Cardiac muscle cell (in vitro differentiated cells and primary cell): ENCODE data around the gene MRPL21. TPM values are rescaled to one million over a fixed set of nuclear protein-coding genes. Genes with fewer than 3 reads are reported as not detected.

Source experiments
- DNase-seq, 2 donors: peaks; one replicate each; pipeline versions ENCODE4 v3.0.0 to v3.0.0-alpha.2; 2010 to 2017; ENCODE audit warnings: low read depth in 1 of 2, low spot score in 1 of 2
- H3K27ac ChIP-seq: fragments of 200-600 bp; sonication (generic); 2 replicates; pipeline ENCODE4 v1.5.1; 2016
- H3K27me3 ChIP-seq: fragments of 200-600 bp; sonication (generic); 2 replicates; pipeline ENCODE4 v1.6.0; 2016; ENCODE audit warnings: control low read depth
- H3K36me3 ChIP-seq: fragments of 200-600 bp; sonication (generic); 2 replicates; pipeline ENCODE4 v1.5.1; 2016; ENCODE audit warnings: control low read depth
- H3K4me1 ChIP-seq: fragments of 200-600 bp; sonication (generic); 2 replicates; pipeline ENCODE4 v1.8.1; 2017; ENCODE audit warnings: low read depth, mild to moderate bottlenecking, mixed run types
- H3K4me3 ChIP-seq: fragments of 200-600 bp; sonication (generic); 2 replicates; pipeline ENCODE4 v1.5.1; 2016; ENCODE audit warnings: mild to moderate bottlenecking
- H3K9me3 ChIP-seq: fragments of 200-600 bp; sonication (generic); 2 replicates; pipeline ENCODE4 v1.5.1; 2017; ENCODE audit warnings: low read depth, mild to moderate bottlenecking, control low read depth
- CTCF ChIP-seq: IDR thresholded peaks from 2 replicates; pipeline ENCODE4 v1.5.1; 2012; ENCODE audit warnings: low read depth, mild to moderate bottlenecking, low read length
- polyA plus RNA-seq: library from polyadenylated mRNA; unstranded; fragments of >200 nt; fragmentation: Nextera tagmentation; extraction: Ambion mirVana; gene quantifications from 2 replicates; pipeline ENCODE4 v1.2.1, GENCODE V29; 2016
- total RNA-seq: library from RNA; depleted of rRNA; stranded (reverse); fragments of >200 nt; gene quantifications from 2 replicates; pipeline ENCODE4 v1.2.3, GENCODE V29; 2016

The MRPL21 gene
- total and polyA plus RNA-seq, 2 experiments from 2014 or later: 75.9 to 220 TPM

GRCh38 chr11:68930991-68931855, 27.6 kb upstream of the MRPL21 start:
- Histone ChIP-seq H3K4me1 (no peaks in the 10 kb centered on the region), H3K9me3 (no peaks in the 10 kb centered on the region), H3K36me3 (peaks cover 25% of the 10 kb centered on the region), H3K27ac (no peak overlapping the region), H3K4me3 (no peak overlapping the region), H3K27me3 (no peaks in the 10 kb centered on the region)
- DNase-seq: no peak
- no peak for TF ChIP-seq CTCF

GRCh38 chr11:68929706-68930570, 26.3 kb upstream of the MRPL21 start:
- Histone ChIP-seq H3K36me3 (peaks cover 20% of the 10 kb centered on the region), H3K27ac (no peak overlapping the region)
- no peak for TF ChIP-seq CTCF

DNA sequence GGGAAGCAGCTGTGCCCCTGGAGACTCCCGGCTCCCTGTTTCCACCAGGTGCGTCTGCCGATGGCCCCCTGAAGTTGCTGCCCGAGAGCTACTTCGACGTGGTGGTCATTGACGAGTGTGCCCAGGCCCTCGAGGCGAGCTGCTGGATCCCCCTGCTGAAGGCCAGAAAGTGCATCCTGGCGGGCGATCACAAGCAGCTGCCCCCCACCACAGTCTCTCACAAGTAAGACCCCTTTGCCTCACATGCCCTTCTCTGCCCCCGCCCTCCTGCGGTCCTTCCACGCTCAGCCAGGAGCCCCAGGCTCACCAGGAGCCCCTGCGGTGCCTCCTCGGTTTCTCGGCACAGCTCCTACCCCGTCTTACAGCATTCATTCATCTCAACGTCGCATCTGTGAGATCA, 25.5 kb upstream of the MRPL21 start:
- H3K36me3 ChIP-seq: peaks cover 17% of the 10 kb centered on the region

More at GRCh38 chr11:68929706-68930570, 26.3 kb upstream of the MRPL21 start:
- H3K4me1 ChIP-seq: no peaks in the 10 kb centered on the region
- no peaks in the 10 kb centered on the region for H3K27me3 ChIP-seq
- no peak for DNase-seq
- H3K9me3 ChIP-seq: no peaks in the 10 kb centered on the region
- H3K4me3 ChIP-seq: no peak overlapping the region

GRCh38 chr11:68928136-68928880, 24.7 kb upstream of the MRPL21 start:
- no peak for TF ChIP-seq CTCF
- H3K4me3 ChIP-seq: no peak overlapping the region
- peak overlapping the region; percentile 24 for H3K27ac ChIP-seq
- no peaks in the 10 kb centered on the region for H3K9me3 ChIP-seq
- peak in 1 of 2 donors; percentile 71 for DNase-seq
- H3K4me1 ChIP-seq: no peaks in the 10 kb centered on the region
- H3K27me3 ChIP-seq: no peaks in the 10 kb centered on the region
- peaks cover 14% of the 10 kb centered on the region for H3K36me3 ChIP-seq

More for the DNA sequence above, 25.5 kb upstream of the MRPL21 start:
- no peaks in the 10 kb centered on the region for H3K9me3 ChIP-seq
- no peaks in the 10 kb centered on the region for H3K4me1 ChIP-seq
- no peak for TF ChIP-seq CTCF
- DNase-seq: no peak
- no peaks in the 10 kb centered on the region for H3K27me3 ChIP-seq
- H3K4me3 ChIP-seq: no peak overlapping the region
- no peak overlapping the region for H3K27ac ChIP-seq
